GM12874 (cell line): ENCODE measurements around the gene TRIM32.

Experiments
- TF ChIP-seq, protein P1 (sequence below): IDR thresholded peaks from 2 replicates; pipeline ENCODE4 v1.5.1; 2011; ENCODE audit warnings: low read depth, mild to moderate bottlenecking, control low read depth, low read length, moderate library complexity; ENCODE audit not compliant: insufficient read depth

The TRIM32 gene

DNA sequence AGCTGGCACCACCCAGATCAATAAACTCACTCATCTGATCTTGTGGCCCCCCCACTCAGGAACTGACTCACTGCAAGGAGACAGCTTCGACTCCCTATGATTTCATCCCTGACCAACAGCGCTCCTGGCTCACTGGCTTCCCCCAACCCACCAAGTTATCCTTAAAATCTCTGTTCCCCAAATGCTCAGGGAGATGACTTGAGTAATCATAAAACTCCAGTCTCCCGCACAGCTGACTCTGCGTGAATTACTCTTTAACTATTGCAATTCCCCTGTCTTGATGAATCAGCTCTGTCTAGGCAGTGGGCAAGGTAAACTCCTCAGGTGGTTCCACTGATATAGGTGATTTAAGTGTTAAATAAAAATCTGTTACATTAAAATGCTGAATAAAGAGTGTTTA, 1.9 kb upstream of the TRIM32 start:
- TF ChIP-seq, protein P1, sequence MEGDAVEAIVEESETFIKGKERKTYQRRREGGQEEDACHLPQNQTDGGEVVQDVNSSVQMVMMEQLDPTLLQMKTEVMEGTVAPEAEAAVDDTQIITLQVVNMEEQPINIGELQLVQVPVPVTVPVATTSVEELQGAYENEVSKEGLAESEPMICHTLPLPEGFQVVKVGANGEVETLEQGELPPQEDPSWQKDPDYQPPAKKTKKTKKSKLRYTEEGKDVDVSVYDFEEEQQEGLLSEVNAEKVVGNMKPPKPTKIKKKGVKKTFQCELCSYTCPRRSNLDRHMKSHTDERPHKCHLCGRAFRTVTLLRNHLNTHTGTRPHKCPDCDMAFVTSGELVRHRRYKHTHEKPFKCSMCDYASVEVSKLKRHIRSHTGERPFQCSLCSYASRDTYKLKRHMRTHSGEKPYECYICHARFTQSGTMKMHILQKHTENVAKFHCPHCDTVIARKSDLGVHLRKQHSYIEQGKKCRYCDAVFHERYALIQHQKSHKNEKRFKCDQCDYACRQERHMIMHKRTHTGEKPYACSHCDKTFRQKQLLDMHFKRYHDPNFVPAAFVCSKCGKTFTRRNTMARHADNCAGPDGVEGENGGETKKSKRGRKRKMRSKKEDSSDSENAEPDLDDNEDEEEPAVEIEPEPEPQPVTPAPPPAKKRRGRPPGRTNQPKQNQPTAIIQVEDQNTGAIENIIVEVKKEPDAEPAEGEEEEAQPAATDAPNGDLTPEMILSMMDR, result no peak

- TF ChIP-seq, protein P1, result no peak
Observed at GRCh38 chr9:116686135-116686534, 970 bp upstream of the TRIM32 start.

DNA sequence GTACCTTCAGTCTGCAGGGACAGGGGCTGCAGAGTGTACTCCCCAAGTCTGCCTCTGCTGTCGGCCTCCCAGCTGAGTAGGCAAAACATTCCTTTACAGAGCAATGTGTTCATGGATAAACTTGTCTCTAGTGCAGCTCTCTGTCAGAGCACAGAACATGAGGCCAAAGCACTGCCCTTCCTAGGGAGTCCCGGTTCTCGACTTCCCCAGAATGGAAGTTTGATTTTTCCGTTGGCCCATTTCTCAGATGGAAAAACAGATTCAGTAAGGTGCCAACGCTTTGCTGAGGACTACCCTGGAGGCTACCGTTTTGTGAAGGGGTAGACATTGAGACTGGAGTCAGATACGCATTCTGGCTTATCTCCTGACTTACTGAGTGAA, 422 bp upstream of the TRIM32 start:
- TF ChIP-seq, protein P1, result no peak

- TF ChIP-seq, protein P1, result no peak
Observed at GRCh38 chr9:116687754-116688135, 640 bp downstream of the TRIM32 start.

GRCh38 chr9:116688806-116689485, 1.8 kb downstream of the TRIM32 start:
- TF ChIP-seq, protein P1, result no peak

GRCh38 chr9:116689486-116690032, 2.5 kb downstream of the TRIM32 start:
- TF ChIP-seq, protein P1, result no peak

GRCh38 chr9:116691607-116692006, 4.5 kb downstream of the TRIM32 start:
- TF ChIP-seq, protein P1, result no peak
